Smooth muscle cell (in vitro differentiated cells): Measurements from ENCODE around the gene ERVK3-1. TPM values are rescaled to one million over a fixed set of nuclear protein-coding genes. Genes with fewer than 3 reads are reported as not detected.

Experiments
- DNase-seq: peaks from one replicate; lab custom pipeline; 2025; ENCODE audit not compliant: unreplicated experiment; lab: John Stamatoyannopoulos, UW
- H2AFZ ChIP-seq: fragments of 200-600 bp; sonication (generic); 2 replicates; pipeline ENCODE4 v1.6.0; 2016; ENCODE audit warnings: antibody characterized with exemption, low read depth, mild to moderate bottlenecking
- H3F3A ChIP-seq: fragments of 200-600 bp; sonication (generic); 2 replicates; pipeline ENCODE4 v1.6.0; 2017; ENCODE audit warnings: antibody characterized with exemption, low read depth
- H3K27ac ChIP-seq: fragments of 200-600 bp; sonication (generic); 2 replicates; pipeline ENCODE4 v1.5.1; 2016; ENCODE audit warnings: low read depth, mild to moderate bottlenecking
- H3K27me3 ChIP-seq: fragments of 200-600 bp; sonication (generic); 2 replicates; pipeline ENCODE4 v1.6.1; 2016; ENCODE audit warnings: low read depth, mild to moderate bottlenecking
- H3K36me3 ChIP-seq: fragments of 200-600 bp; sonication (generic); 2 replicates; pipeline ENCODE4 v1.5.1; 2016; ENCODE audit warnings: low read depth
- H3K4me1 ChIP-seq: fragments of 200-600 bp; sonication (generic); 2 replicates; pipeline ENCODE4 v1.5.1; 2016; ENCODE audit warnings: low read depth
- H3K4me2 ChIP-seq: fragments of 200-600 bp; sonication (generic); 2 replicates; pipeline ENCODE4 v1.6.0; 2016; ENCODE audit warnings: mild to moderate bottlenecking
- H3K4me3 ChIP-seq: fragments of 200-600 bp; sonication (generic); 2 replicates; pipeline ENCODE4 v1.5.1; 2016; ENCODE audit warnings: mild to moderate bottlenecking
- H3K79me2 ChIP-seq: fragments of 200-600 bp; sonication (generic); 2 replicates; pipeline ENCODE4 v1.6.0; 2016; ENCODE audit warnings: low read depth, mild to moderate bottlenecking
- H3K9ac ChIP-seq: fragments of 200-600 bp; sonication (generic); 2 replicates; pipeline ENCODE4 v1.6.0; 2016; ENCODE audit warnings: low read depth
- H3K9me3 ChIP-seq: fragments of 200-600 bp; sonication (generic); replicated peaks from 2 replicates; pipeline ENCODE4 v1.5.1; 2016; ENCODE audit warnings: low read depth
- H4K20me1 ChIP-seq: fragments of 200-600 bp; sonication (generic); 2 replicates; pipeline ENCODE4 v1.6.0; 2016; ENCODE audit warnings: low read depth
- WGBS: methylation state at CpG from one replicate; pipeline ENCODE4 v1.1.7; 2016; ENCODE audit warnings: low lambda C conversion rate; 5-methylcytosine and 5-hydroxymethylcytosine counted together
- polyA plus RNA-seq: library from polyadenylated mRNA; unstranded; fragments of >200 nt; fragmentation: Nextera tagmentation; extraction: Ambion mirVana; gene quantifications from 2 replicates; pipeline ENCODE4 v1.2.1, GENCODE V29; 2016
- total RNA-seq: library from RNA; depleted of rRNA; stranded (reverse); fragments of >200 nt; gene quantifications from 2 replicates; pipeline ENCODE4 v1.2.3, GENCODE V29; 2014
- TF ChIP-seq, protein P1 (sequence below): fragments of 200-600 bp; sonication (generic); IDR thresholded peaks from 2 replicates; pipeline ENCODE4 v1.5.1; 2017; ENCODE audit warnings: borderline replicate concordance, mild to moderate bottlenecking, antibody characterized with exemption; ENCODE audit not compliant: insufficient read depth, poor library complexity, severe bottlenecking

The ERVK3-1 gene
- total and polyA plus RNA-seq, 2 experiments from 2014 or later, result 46.5 to 93.9 TPM

DNA sequence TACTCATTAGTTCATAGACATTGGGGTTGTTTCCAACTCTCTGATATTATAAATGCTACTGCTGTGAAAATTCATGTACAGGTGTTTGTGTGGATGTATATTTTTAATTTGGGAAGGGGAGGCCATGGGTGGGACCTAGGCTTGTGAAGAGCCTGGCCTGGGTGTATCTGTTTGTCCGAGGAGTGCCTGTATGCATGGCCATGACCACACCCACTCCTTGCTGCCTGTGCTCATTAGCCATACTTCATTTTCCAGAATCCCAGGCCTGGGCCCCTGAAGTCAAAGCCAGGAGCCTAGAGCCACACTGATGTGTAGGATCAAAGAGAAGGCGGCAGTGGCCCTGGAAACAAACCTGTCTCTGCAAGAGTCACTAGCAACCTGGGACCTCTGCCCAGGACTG is 10.4 kb downstream of the ERVK3-1 start:
- WGBS, result 92% methylated on average over 2 of the region's 2 CpGs
- Histone ChIP-seq H3K4me3 (no peak overlapping the region), H2AFZ (no peak overlapping the region), H3F3A (no peaks in the 10 kb centered on the region), H4K20me1 (peaks cover 89% of the 10 kb centered on the region), H3K36me3 (peaks cover 12% of the 10 kb centered on the region), H3K4me2 (no peak overlapping the region), H3K4me1 (no peaks in the 10 kb centered on the region), H3K9ac (no peak overlapping the region), H3K27me3 (no peaks in the 10 kb centered on the region), H3K27ac (no peak overlapping the region), H3K79me2 (no peaks in the 10 kb centered on the region), H3K9me3 (no peaks in the 10 kb centered on the region)
- no peak for DNase-seq
- TF ChIP-seq, protein P1, sequence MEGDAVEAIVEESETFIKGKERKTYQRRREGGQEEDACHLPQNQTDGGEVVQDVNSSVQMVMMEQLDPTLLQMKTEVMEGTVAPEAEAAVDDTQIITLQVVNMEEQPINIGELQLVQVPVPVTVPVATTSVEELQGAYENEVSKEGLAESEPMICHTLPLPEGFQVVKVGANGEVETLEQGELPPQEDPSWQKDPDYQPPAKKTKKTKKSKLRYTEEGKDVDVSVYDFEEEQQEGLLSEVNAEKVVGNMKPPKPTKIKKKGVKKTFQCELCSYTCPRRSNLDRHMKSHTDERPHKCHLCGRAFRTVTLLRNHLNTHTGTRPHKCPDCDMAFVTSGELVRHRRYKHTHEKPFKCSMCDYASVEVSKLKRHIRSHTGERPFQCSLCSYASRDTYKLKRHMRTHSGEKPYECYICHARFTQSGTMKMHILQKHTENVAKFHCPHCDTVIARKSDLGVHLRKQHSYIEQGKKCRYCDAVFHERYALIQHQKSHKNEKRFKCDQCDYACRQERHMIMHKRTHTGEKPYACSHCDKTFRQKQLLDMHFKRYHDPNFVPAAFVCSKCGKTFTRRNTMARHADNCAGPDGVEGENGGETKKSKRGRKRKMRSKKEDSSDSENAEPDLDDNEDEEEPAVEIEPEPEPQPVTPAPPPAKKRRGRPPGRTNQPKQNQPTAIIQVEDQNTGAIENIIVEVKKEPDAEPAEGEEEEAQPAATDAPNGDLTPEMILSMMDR, result no peak

- H3K27me3 ChIP-seq, result no peaks in the 10 kb centered on the region
- H3K4me3 ChIP-seq, result no peak overlapping the region
- peaks cover 8% of the 10 kb centered on the region for H3K36me3 ChIP-seq
- DNase-seq, result no peak
- H3K4me1 ChIP-seq, result no peaks in the 10 kb centered on the region
- no peak overlapping the region for H3K9ac ChIP-seq
- no peaks in the 10 kb centered on the region for H3F3A ChIP-seq
- WGBS, result 78% methylated on average over 7 of the region's 7 CpGs
- no peak overlapping the region for H2AFZ ChIP-seq
- no peak overlapping the region for H3K27ac ChIP-seq
- peaks cover 88% of the 10 kb centered on the region for H4K20me1 ChIP-seq
- no peaks in the 10 kb centered on the region for H3K79me2 ChIP-seq
- TF ChIP-seq, protein P1, result no peak
- H3K9me3 ChIP-seq, result no peaks in the 10 kb centered on the region
- no peak overlapping the region for H3K4me2 ChIP-seq
These were observed 12.4 kb downstream of the ERVK3-1 start for GRCh38 chr19:58317476-58318072.

DNA sequence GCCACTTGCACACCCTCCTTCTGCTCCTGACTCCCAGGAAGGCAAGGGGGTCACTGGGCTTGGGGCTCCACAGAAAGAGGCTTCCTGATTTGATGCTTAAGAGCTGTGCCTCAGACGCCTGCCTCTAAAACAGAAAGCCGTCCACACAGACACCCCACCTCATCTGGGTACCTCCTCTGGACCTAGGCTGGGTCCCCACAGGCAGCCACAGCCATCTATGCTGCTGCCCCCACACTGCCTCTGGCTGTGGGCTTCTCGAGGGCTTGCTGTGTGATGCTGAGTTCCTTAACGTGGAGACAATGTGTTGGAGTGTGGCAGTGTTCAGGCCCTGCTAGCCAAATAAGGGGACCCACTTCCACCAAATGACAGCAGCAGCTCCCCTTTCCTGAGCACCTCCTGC is 13.1 kb downstream of the ERVK3-1 start:
- Histone ChIP-seq H3K9me3 (no peaks in the 10 kb centered on the region), H3K79me2 (peaks cover 1% of the 10 kb centered on the region), H3K4me3 (no peak overlapping the region), H4K20me1 (peaks cover 89% of the 10 kb centered on the region), H3K27ac (no peak overlapping the region), H2AFZ (no peak overlapping the region), H3K4me1 (no peaks in the 10 kb centered on the region), H3F3A (no peaks in the 10 kb centered on the region), H3K36me3 (peaks cover 8% of the 10 kb centered on the region), H3K27me3 (no peaks in the 10 kb centered on the region), H3K4me2 (no peak overlapping the region), H3K9ac (no peak overlapping the region)
- TF ChIP-seq, protein P1, result no peak
- DNase-seq, result no peak
- 87% methylated on average over 4 of the region's 4 CpGs for WGBS

DNA sequence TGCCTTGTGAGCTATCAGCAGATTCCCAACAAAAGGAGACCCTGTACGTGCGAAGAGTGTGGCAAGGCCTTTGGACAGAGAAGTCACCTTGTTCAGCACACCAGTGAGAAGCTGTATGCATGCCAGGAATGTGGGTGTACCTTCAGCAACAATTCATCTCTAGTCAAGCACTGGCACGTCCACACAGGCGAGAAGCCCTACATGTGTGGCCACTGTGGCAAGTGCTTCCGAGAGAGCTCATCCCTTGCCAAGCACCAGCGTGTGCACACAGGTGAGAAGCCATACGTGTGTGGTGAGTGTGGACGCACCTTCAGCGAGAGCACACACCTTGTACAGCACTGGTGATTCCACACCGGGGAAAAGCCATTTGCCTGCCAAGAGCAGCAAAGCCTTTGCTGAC is 14.1 kb downstream of the ERVK3-1 start:
- H3K4me2 ChIP-seq, result no peak overlapping the region
- no peaks in the 10 kb centered on the region for H3K27me3 ChIP-seq
- H3F3A ChIP-seq, result no peaks in the 10 kb centered on the region
- H3K27ac ChIP-seq, result no peak overlapping the region
- H3K9ac ChIP-seq, result no peak overlapping the region
- no peaks in the 10 kb centered on the region for H3K4me1 ChIP-seq
- no peak overlapping the region for H2AFZ ChIP-seq
- TF ChIP-seq, protein P1, result no peak
- H3K79me2 ChIP-seq, result peaks cover 8% of the 10 kb centered on the region
- H3K36me3 ChIP-seq, result peaks cover 8% of the 10 kb centered on the region
- peaks cover 88% of the 10 kb centered on the region for H4K20me1 ChIP-seq
- no peaks in the 10 kb centered on the region for H3K9me3 ChIP-seq
- H3K4me3 ChIP-seq, result no peak overlapping the region
- WGBS, result 96% methylated on average over 10 of the region's 10 CpGs
- DNase-seq, result no peak
